Body of pancreas (tissue), 4 donors: Measurements from ENCODE around the gene ULK4. TPM values are rescaled to one million over a fixed set of nuclear protein-coding genes. Genes with fewer than 3 reads are reported as not detected.
"Not testable (repeated sequence)": the region's sequence is repeated elsewhere in the genome, so short reads cannot be mapped to it uniquely, and the experiment has no call there.

ENCODE experiments used
- ATAC-seq: fragments of 150-250 bp; one replicate; pipeline ENCODE4 v1.9.1; 2016
- DNase-seq, 4 donors: peaks; one replicate each; pipeline ENCODE4 v3.0.0-alpha.2; 2019
- H3K27ac ChIP-seq, 4 donors: fragments of 200-600 bp; sonication (generic); 1 replicate in 3 of 4; 2 replicates in 1 of 4; pipeline versions ENCODE4 v1.5.1 to v1.6.1; 2016 to 2019; ENCODE audit warnings: mild to moderate bottlenecking in 1 of 4, mixed read lengths in 1 of 4, moderate library complexity in 1 of 4
- H3K27me3 ChIP-seq, 2 donors: fragments of 200-600 bp; sonication (generic); one replicate each; pipeline ENCODE4 v1.6.0; 2016; ENCODE audit warnings: mild to moderate bottlenecking in 1 of 2
- H3K36me3 ChIP-seq, 2 donors: fragments of 200-600 bp; sonication (generic); replicated peaks in 1 of 2; 2 replicates each; pipeline ENCODE4 v1.5.1; 2016; ENCODE audit warnings: low read depth in 2 of 2; ENCODE audit not compliant: insufficient read depth in 1 of 2
- H3K4me1 ChIP-seq: fragments of 200-600 bp; sonication (generic); one replicate; pipeline ENCODE4 v1.6.0; 2016
- H3K4me3 ChIP-seq, 2 donors: fragments of 200-600 bp; sonication (generic); 1 replicate in 1 of 2; 2 replicates in 1 of 2; pipeline ENCODE4 v1.5.1; 2016 to 2019
- H3K9me3 ChIP-seq, 3 donors: fragments of 200-600 bp; sonication (generic); 1 replicate in 2 of 3; 2 replicates in 1 of 3; pipeline ENCODE4 v1.5.1; 2016
- CTCF ChIP-seq, 7 experiments: fragments of 450-650 bp in 4 of 7; fragments of 200-600 bp in 3 of 7; sonication (generic) in 3 of 7; IDR thresholded peaks; one replicate each; pipeline ENCODE4 v1.5.1; 2016 to 2019; ENCODE audit warnings: antibody characterized with exemption in 7 of 7
- POLR2A ChIP-seq, 3 donors: fragments of 450-650 bp; IDR thresholded peaks; one replicate each; pipeline ENCODE4 v1.6.1; 2016; ENCODE audit warnings: antibody characterized with exemption in 3 of 3, mild to moderate bottlenecking in 2 of 3
- WGBS, 2 donors: methylation state at CpG; one replicate each; pipeline ENCODE4 v1.1.5; 2017; 5-methylcytosine and 5-hydroxymethylcytosine counted together
- intact Hi-C: fragments of 100-400 bp; cut with DNase I; formaldehyde crosslinking; loops from one replicate; pipeline ENCODE4 v1.15.1; 2023
- total RNA-seq, 2 donors: library from RNA; depleted of rRNA; stranded (reverse); fragments of >200 nt; gene quantifications; one replicate each; pipeline ENCODE4 v1.1.0, GENCODE V29; 2016

The ULK4 gene
- total RNA-seq, 2 donors from 2014 or later: 7.3 to 12.5 TPM

- Histone ChIP-seq H3K27ac (no peak overlapping the region), H3K36me3 (no peaks in the 10 kb centered on the region), H3K4me3 (no peak overlapping the region), H3K9me3 (no peaks in the 10 kb centered on the region), H3K4me1 (no peaks in the 10 kb centered on the region), H3K27me3 (no peaks in the 10 kb centered on the region)
- TF ChIP-seq CTCF (IDR thresholded peaks at IDR 0.05) (no peak), POLR2A (IDR thresholded peaks at IDR 0.05) (no peak)
- DNase-seq: no peak
- no peak for ATAC-seq
- 90 to 98% methylated on average over 1 of the region's 1 CpG for WGBS, 2 donors
- intact Hi-C loops: no loop called here
Observed at GRCh38 chr3:41847679-41848078, 114.2 kb downstream of the ULK4 start.

DNA sequence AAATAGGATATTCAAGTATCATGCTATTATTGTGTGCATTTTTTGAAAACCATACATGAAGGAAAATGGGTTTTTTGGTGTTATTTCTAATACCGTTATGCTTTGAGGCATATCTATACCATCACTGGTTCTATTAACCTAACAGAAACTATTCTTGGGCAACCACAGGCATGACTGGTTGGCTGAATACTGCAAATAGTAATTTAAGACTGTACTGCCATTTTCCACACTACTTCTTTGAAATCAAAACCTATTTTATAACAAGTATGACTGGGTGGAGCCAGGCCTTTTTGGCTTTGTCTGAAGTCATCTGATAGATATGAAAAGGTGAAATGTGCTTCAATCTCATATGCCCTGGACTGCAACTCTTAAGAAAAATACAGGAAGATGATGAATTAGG is 115.1 kb downstream of the ULK4 start:
- no peaks in the 10 kb centered on the region for H3K27me3 ChIP-seq
- TF ChIP-seq CTCF (IDR thresholded peaks at IDR 0.05): no peak
- TF ChIP-seq POLR2A (IDR thresholded peaks at IDR 0.05): no peak

DNA sequence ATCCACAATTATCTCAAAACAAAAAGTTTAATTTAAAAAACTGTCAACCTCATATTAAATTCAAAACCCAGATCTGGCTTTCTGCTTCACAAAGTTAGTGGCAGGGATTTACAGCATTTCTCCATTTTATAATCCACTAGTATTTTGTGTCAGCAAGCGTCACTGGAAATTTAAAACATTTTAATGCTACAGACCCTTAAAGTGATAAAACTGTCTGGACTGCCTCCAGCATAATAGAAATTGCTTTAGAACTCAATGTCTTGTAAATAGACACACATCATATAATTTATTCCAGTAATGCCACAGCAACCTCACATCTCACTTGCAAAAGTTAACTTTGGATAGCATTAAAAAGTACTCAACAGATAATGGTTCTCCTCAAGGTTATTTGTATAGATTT is 116.1 kb downstream of the ULK4 start:
- Histone ChIP-seq H3K36me3 (no peaks in the 10 kb centered on the region), H3K9me3 (no peaks in the 10 kb centered on the region), H3K4me3 (no peak overlapping the region), H3K27me3 (no peaks in the 10 kb centered on the region), H3K4me1 (no peaks in the 10 kb centered on the region), H3K27ac (no peak overlapping the region)
- no peak for TF ChIP-seq CTCF (IDR thresholded peaks at IDR 0.05)
- TF ChIP-seq POLR2A (IDR thresholded peaks at IDR 0.05): no peak
- ATAC-seq (no peak), DNase-seq (no peak)
- intact Hi-C loops: no loop called here
- 94 to 100% methylated on average over 1 of the region's 1 CpG for WGBS, 2 donors

More for the DNA sequence above, 115.1 kb downstream of the ULK4 start:
- no peaks in the 10 kb centered on the region for H3K9me3 ChIP-seq
- H3K27ac ChIP-seq: no peak overlapping the region
- DNase-seq: no peak
- no peaks in the 10 kb centered on the region for H3K36me3 ChIP-seq
- H3K4me3 ChIP-seq: no peak overlapping the region
- H3K4me1 ChIP-seq: no peaks in the 10 kb centered on the region
- intact Hi-C loops: no loop called here
- ATAC-seq: no peak
- WGBS, 2 donors: 100% methylated on average over 1 of the region's 1 CpG

DNA sequence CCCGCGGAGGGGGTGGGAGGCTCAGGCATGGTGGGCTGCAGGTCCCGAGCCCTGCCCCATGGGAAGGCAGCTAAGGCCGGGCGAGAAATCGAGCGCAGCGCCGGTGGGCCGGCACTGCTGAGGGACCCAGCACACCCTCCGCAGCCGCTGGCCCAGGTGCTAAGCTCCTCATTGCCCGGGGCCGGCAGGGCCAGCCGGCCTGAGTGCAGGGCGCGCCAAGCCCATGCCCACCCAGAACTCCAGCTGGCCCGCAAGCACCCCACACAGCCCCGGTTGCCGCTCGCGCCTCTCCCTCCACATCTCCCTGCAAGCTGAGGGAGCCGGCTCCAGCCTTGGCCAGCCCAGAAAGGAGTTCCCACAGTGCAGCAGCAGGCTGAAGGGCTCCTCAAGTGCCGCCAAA is 117.6 kb downstream of the ULK4 start:
- intact Hi-C loops, H3K4me3 ChIP-seq, H3K27me3 ChIP-seq, DNase-seq, H3K9me3 ChIP-seq, H3K4me1 ChIP-seq, H3K27ac ChIP-seq, H3K36me3 ChIP-seq, ATAC-seq: not testable (repeated sequence)
- WGBS, 2 donors: 94 to 99% methylated on average over 16 to 24 of the region's 24 CpGs

- H3K9me3 ChIP-seq, intact Hi-C loops, H3K36me3 ChIP-seq, H3K27me3 ChIP-seq, H3K27ac ChIP-seq, DNase-seq, ATAC-seq, H3K4me1 ChIP-seq, H3K4me3 ChIP-seq: not testable (repeated sequence)
- WGBS, 2 donors: 90 to 97% methylated on average over 18 to 29 of the region's 52 CpGs
Observed at GRCh38 chr3:41840936-41841668, 120.8 kb downstream of the ULK4 start.
